Heart right ventricle (tissue), 16 donors: ENCODE results near the gene FOSL2. TPM values are rescaled to one million over a fixed set of nuclear protein-coding genes. Genes with fewer than 3 reads are reported as not detected.

Experiments
- ATAC-seq, 8 donors: fragments of 200-7000 bp; cut with Tn5 transposase; one replicate each; pipeline ENCODE4 v1.9.1; 2020; ENCODE audit warnings: mild to moderate bottlenecking in 8 of 8, moderate library complexity in 8 of 8, moderate number of reproducible peaks in 1 of 8
- DNase-seq, 2 donors: peaks; one replicate each; pipeline ENCODE4 v3.0.0-alpha.2; 2020
- H3K27ac ChIP-seq, 10 donors: fragments of 200-600 bp; sonication (generic) in 2 of 10; one replicate each; pipeline versions ENCODE4 v1.5.0 to v1.8.0; 2020 to 2022; ENCODE audit warnings: mild to moderate bottlenecking in 3 of 10
- H3K27me3 ChIP-seq, 7 donors: fragments of 200-600 bp; one replicate each; pipeline ENCODE4 v1.8.0; 2021 to 2022; ENCODE audit warnings: mild to moderate bottlenecking in 2 of 7
- H3K36me3 ChIP-seq, 9 donors: fragments of 200-600 bp; sonication (generic) in 1 of 9; one replicate each; pipeline versions ENCODE4 v1.5.0 to v1.8.0; 2020 to 2022; ENCODE audit warnings: mild to moderate bottlenecking in 2 of 9
- H3K4me1 ChIP-seq, 9 donors: fragments of 200-600 bp; sonication (generic) in 1 of 9; one replicate each; pipeline versions ENCODE4 v1.5.0 to v1.8.0; 2020 to 2022; ENCODE audit warnings: mild to moderate bottlenecking in 4 of 9
- H3K4me3 ChIP-seq, 10 donors: fragments of 200-600 bp; sonication (generic) in 2 of 10; one replicate each; pipeline versions ENCODE4 v1.5.0 to v1.8.0; 2020 to 2022; ENCODE audit warnings: mild to moderate bottlenecking in 7 of 10, moderate library complexity in 2 of 10
- H3K9me3 ChIP-seq, 11 donors: fragments of 200-600 bp in 10 of 11; sonication (generic) in 2 of 11; one replicate each; pipeline versions ENCODE4 v1.5.0 to v1.8.0; 2013 to 2022; ENCODE audit warnings: mild to moderate bottlenecking in 2 of 11, control low read depth in 1 of 11, moderate library complexity in 1 of 11
- CTCF ChIP-seq, 9 donors: fragments of 200-600 bp; sonication (generic) in 2 of 9; IDR thresholded peaks; one replicate each; pipeline versions ENCODE4 v1.5.0 to v1.8.0; 2021 to 2022; ENCODE audit warnings: antibody characterized with exemption in 9 of 9, mild to moderate bottlenecking in 5 of 9, moderate library complexity in 1 of 9
- WGBS, 2 donors: extraction: QIAGEN DNeasy Blood & Tissue Kit; methylation state at CpG; one replicate each; pipeline ENCODE4 v1.1.7; 2013; ENCODE audit warnings: inconsistent platforms in 1 of 2; 5-methylcytosine and 5-hydroxymethylcytosine counted together
- intact Hi-C, 10 donors: fragments of 100-400 bp; cut with DNase I; formaldehyde crosslinking; loops; one replicate each; pipeline versions ENCODE4 v1.11.1 to v1.14.2; 2022
- polyA plus RNA-seq, 2 donors: library from polyadenylated mRNA; stranded (reverse); fragments of 200-250 nt; gene quantifications; one replicate each; pipeline ENCODE4 v1.2.3, GENCODE V29; 2013
- total RNA-seq, 10 donors: library from RNA; stranded (reverse); fragmentation: NEBNext Ultra II Directional in 3 of 10; extraction: Animal tissue kit (Norgen Biotek cat#: 25700) in 3 of 10; gene quantifications; one replicate each; pipeline versions ENCODE4 v1.2.1 to v1.2.4, GENCODE V29; 2021 to 2023
- donor health status: Arrhythmogenic right ventricular cardiomyopathy.
- donor health status: ischemic (EF 13 %, LVEDD 7.1; RV severe dilation, severe dysfunction).
- donor health status: healthy with polysubstance abuse.
- donor health status: DM: no; HTN: yes; CAD: no.
- donor health status: DM: no; HTN: no; CAD: no.
- donor health status: ischemic (EF 25% LVEDD 6.9; RV normal size, moderate dysfunction).
- donor health status: ischemic (EF 25% LVEDD 5.7; RV mildly dilated, moderate dysfunction).
- donor health status: healthy.
- donor health status: DM: yes; HTN: yes; CAD: no.
- donor health status: Ischemic cardiomyopathy.
- donor health status: ischemic (EF 35%, LVEDD 5.7; RV mildly dilated, moderate dysfunction).
- donor health status: nonischemic (EF 11% LVEDD 7.7; RV severe dilation, severe dysfunction).
- donor health status: DM: yes; HTN: yes; CAD: no.
- donor health status: PGD.
- donor health status: ischemic (EF 29% LVEDD 5.4; RV normal size, mild dysfunction).
- donor health status: nonischemic (EF 23%, LVEDD 6.1; RV moderate dilation, normal function).

The FOSL2 gene
- total and polyA plus RNA-seq, 12 donors: 16.5 to 182 (median 54.8) TPM

DNA sequence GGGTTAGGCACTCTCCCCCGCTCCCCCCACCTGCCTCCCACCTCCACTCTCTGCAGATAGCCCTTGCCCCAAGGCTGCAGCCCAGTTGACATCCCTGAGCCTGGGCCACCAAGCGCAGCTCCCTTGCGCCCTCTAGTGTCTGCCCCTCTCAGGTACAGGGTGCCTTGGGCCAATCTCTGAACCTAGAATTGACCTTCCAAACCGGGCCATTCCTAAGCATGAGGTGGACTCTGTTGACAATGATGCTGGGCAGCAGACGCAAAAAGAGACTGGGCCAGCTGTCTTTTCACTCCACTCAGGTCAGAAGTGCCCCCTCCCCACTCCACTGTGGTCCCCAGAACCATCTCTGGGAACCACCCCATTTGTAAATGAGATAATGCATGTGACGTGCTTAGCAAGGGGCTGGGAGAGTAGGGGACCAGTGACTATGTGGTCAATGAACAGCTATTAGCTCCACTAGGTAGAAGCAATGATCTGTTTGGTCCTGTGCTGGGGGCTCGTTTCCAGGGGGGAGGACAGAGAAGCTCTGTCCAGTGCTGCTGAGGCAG is 60.0 kb downstream of the FOSL2 start:
- Histone ChIP-seq H3K36me3 (no peaks in the 10 kb centered on the region), H3K27ac (peak overlapping the region in 1 of 10 donors; percentile 10), H3K27me3 (no peaks in the 10 kb centered on the region), H3K9me3 (no peaks in the 10 kb centered on the region), H3K4me3 (no peak overlapping the region), H3K4me1 (peaks cover 0 to 34% (median 0%) of the 10 kb centered on the region in 9 donors)
- intact Hi-C loops: loop anchor here in 9 of 10 donors (1.0 to 10.0 kb wide), 9 partner anchors 698 to 750 kb away; no protein-coding TSS in a partner anchor
- WGBS, 2 donors: 38 to 49% methylated on average over 7 of the region's 7 CpGs
- TF ChIP-seq CTCF (IDR thresholded peaks at IDR 0.05): peak; percentile 72 to 93 (median 89)
- ATAC-seq (peak; percentile 82 to 91 (median 85)), DNase-seq (peak; percentile 66 to 77)

DNA sequence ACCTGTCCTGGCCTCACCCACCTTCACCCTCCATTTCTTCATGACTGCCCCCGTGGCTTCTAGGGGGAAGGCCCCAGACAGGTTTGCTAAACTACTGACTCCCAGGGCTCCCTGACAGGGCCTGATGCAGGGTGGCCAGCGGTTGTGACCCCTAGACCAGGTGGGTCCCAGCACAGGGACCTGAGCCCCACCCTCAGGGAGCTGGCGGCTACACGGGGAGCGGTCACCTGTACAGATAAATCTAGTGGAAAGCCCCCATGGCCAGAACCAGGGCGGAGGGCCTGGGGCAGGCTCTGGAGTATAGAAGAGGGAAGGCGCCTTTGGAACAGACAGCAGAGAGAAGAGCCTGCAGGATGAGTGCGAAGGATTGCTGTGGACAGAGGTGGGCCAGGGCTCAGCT is 60.7 kb downstream of the FOSL2 start:
- intact Hi-C loops: loop anchor here in 9 of 10 donors (2.0 to 10.0 kb wide), 8 partner anchors 699 to 751 kb away; no protein-coding TSS in a partner anchor
- Histone ChIP-seq H3K4me1 (peaks cover 0 to 27% (median 0%) of the 10 kb centered on the region in 9 donors), H3K4me3 (no peak overlapping the region), H3K27ac (no peak overlapping the region), H3K9me3 (no peaks in the 10 kb centered on the region), H3K36me3 (no peaks in the 10 kb centered on the region), H3K27me3 (no peaks in the 10 kb centered on the region)
- DNase-seq (no peak), ATAC-seq (no peak)
- TF ChIP-seq CTCF (IDR thresholded peaks at IDR 0.05): no peak
- 94 to 96% methylated on average over 8 of the region's 8 CpGs for WGBS, 2 donors

DNA sequence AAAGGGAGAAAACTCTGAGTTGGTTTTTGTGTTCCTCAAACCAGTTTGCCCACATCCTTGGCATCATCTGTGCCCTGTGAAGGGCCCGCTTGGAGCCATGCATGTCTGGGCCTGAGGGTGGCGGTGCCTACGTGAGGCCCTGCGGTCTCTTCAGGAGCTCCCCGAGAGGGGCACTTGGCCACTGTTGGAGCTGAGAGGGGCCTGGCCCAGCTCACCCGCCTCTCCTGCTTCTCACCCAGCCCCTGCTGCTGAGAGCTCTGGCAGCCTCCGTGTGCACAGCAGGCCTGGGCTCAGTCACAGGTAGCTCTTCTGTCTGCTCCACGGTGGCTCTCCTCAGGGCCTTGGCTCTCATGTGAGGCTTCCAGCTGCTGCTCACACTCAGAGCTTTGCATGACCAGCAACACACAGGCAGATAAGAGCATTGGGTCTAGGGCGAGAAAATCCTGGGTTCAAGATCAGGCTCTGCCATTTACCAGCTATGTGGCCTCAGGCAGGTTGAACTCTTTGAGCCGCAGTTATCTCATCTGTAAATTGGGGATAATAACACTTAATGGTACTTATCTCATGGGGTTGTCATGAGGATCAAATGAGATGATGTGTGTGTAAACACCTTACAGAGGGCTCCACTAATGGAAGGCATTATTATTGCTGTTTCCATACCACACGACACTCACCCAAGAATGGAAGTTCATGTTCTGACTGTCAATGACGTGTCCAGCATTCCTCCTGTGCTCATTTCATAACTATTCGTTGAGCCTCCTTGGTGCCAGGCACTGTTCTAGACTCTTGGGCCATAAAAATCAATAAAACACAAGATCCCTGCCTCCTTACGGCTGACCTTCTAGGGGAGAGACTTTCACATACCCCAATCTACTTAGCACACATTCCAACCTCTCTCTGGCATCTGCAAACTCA is 61.6 kb downstream of the FOSL2 start:
- Histone ChIP-seq H3K4me1 (peaks cover 0 to 18% (median 0%) of the 10 kb centered on the region in 9 donors), H3K4me3 (no peak overlapping the region), H3K9me3 (no peaks in the 10 kb centered on the region), H3K36me3 (no peaks in the 10 kb centered on the region), H3K27me3 (no peaks in the 10 kb centered on the region), H3K27ac (no peak overlapping the region)
- ATAC-seq (no peak), DNase-seq (no peak)
- WGBS, 2 donors: 91 to 92% methylated on average over 14 of the region's 14 CpGs
- intact Hi-C loops: loop anchor here in 7 of 10 donors (2.0 to 10.0 kb wide), 5 partner anchors 699 to 752 kb away; no protein-coding TSS in a partner anchor
- TF ChIP-seq CTCF (IDR thresholded peaks at IDR 0.05): no peak

GRCh38 chr2:28457237-28457636 is 64.6 kb downstream of the FOSL2 start:
- intact Hi-C loops: loop anchor here in 2 of 10 donors (5.0 to 10.0 kb wide), 2 partner anchors 702 to 755 kb away; no protein-coding TSS in a partner anchor
- DNase-seq (no peak), ATAC-seq (no peak)
- no peak overlapping the region for H3K27ac ChIP-seq
- peaks cover 0 to 7% (median 0%) of the 10 kb centered on the region in 11 donors for H3K9me3 ChIP-seq
- no peaks in the 10 kb centered on the region for H3K27me3 ChIP-seq
- peaks cover 0 to 5% (median 0%) of the 10 kb centered on the region in 9 donors for H3K4me1 ChIP-seq
- no peaks in the 10 kb centered on the region for H3K36me3 ChIP-seq
- 84 to 89% methylated on average over 10 of the region's 10 CpGs for WGBS, 2 donors
- TF ChIP-seq CTCF (IDR thresholded peaks at IDR 0.05): no peak
- no peak overlapping the region for H3K4me3 ChIP-seq
